ENCODE results near the gene UGT1A6.

UGT1A6 gene

GRCh38 chr2:233673896-233674295 lies 18.8 kb upstream of the UGT1A6 start:
- no peak overlapping the region for H3K4me3 ChIP-seq (ENCODE audit: low read depth, low read length)
- no peak for DNase-seq (ENCODE audit: low read depth)
- no peak for TF ChIP-seq CTCF (IDR thresholded peaks at IDR 0.05; ENCODE audit: low read depth, low read length, missing control alignments)
- in situ Hi-C loops (cut with HindIII; ENCODE audit: low sequenced_read_pairs) = no loop called here

GRCh38 chr2:233674314-233674713 lies 18.4 kb upstream of the UGT1A6 start:
- TF ChIP-seq CTCF (IDR thresholded peaks at IDR 0.05; ENCODE audit: low read depth, low read length, missing control alignments) = no peak
- in situ Hi-C loops (cut with HindIII; ENCODE audit: low sequenced_read_pairs) = no loop called here

GRCh38 chr2:233674995-233675394 lies 17.7 kb upstream of the UGT1A6 start:
- in situ Hi-C loops (cut with HindIII; ENCODE audit: low sequenced_read_pairs) = no loop called here
- DNase-seq (ENCODE audit: low read depth) = no peak
- H3K4me3 ChIP-seq (ENCODE audit: low read depth, low read length) = no peak overlapping the region
- no peak for TF ChIP-seq CTCF (IDR thresholded peaks at IDR 0.05; ENCODE audit: low read depth, low read length, missing control alignments)

More at GRCh38 chr2:233674314-233674713, 18.4 kb upstream of the UGT1A6 start:
- H3K4me3 ChIP-seq (ENCODE audit: low read depth, low read length) = no peak overlapping the region
- DNase-seq (ENCODE audit: low read depth) = no peak

GRCh38 chr2:233676046-233676445 lies 16.6 kb upstream of the UGT1A6 start:
- DNase-seq (ENCODE audit: low read depth) = no peak
- TF ChIP-seq CTCF (IDR thresholded peaks at IDR 0.05; ENCODE audit: low read depth, low read length, missing control alignments) = no peak
- H3K4me3 ChIP-seq (ENCODE audit: low read depth, low read length) = no peak overlapping the region
- in situ Hi-C loops (cut with HindIII; ENCODE audit: low sequenced_read_pairs) = no loop called here

- DNase-seq (ENCODE audit: low read depth) = no peak
- no peak for TF ChIP-seq CTCF (IDR thresholded peaks at IDR 0.05; ENCODE audit: low read depth, low read length, missing control alignments)
- in situ Hi-C loops (cut with HindIII; ENCODE audit: low sequenced_read_pairs) = no loop called here
- no peak overlapping the region for H3K4me3 ChIP-seq (ENCODE audit: low read depth, low read length)
Observed at GRCh38 chr2:233679196-233679595, 13.5 kb upstream of the UGT1A6 start.

GRCh38 chr2:233680361-233681045 lies 12.2 kb upstream of the UGT1A6 start:
- no peak for TF ChIP-seq CTCF (IDR thresholded peaks at IDR 0.05; ENCODE audit: low read depth, low read length, missing control alignments)

More at GRCh38 chr2:233680361-233681045, 12.2 kb upstream of the UGT1A6 start:
- DNase-seq (ENCODE audit: low read depth) = no peak
- in situ Hi-C loops (cut with HindIII; ENCODE audit: low sequenced_read_pairs) = no loop called here
- H3K4me3 ChIP-seq (ENCODE audit: low read depth, low read length) = no peak overlapping the region

All from astrocyte of the cerebellum (primary cell).